ENCODE results near the gene GALR3. TPM values are rescaled to one million over a fixed set of nuclear protein-coding genes. Genes with fewer than 3 reads are reported as not detected.

Gene GALR3, protein sequence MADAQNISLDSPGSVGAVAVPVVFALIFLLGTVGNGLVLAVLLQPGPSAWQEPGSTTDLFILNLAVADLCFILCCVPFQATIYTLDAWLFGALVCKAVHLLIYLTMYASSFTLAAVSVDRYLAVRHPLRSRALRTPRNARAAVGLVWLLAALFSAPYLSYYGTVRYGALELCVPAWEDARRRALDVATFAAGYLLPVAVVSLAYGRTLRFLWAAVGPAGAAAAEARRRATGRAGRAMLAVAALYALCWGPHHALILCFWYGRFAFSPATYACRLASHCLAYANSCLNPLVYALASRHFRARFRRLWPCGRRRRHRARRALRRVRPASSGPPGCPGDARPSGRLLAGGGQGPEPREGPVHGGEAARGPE
- total RNA-seq (2014; rRNA removed; shearing (Covaris generic)), result not detected in 2 replicates

GRCh38 chr22:37823134-37823985 lies at the start of gene GALR3:
Gene GALR3 (plus strand): TSS chr22:37823382. CDS start chr22:37823407, 25 bp downstream.
- peaks cover 47% of the 10 kb centered on the region for H3K27me3 ChIP-seq (ENCODE audit: control insufficient read depth, insufficient read depth, low read length)
- no peaks in the 10 kb centered on the region for H3K36me3 ChIP-seq (replicated peaks; ENCODE audit: control insufficient read depth, insufficient read depth, low read length)
- H3K4me3 ChIP-seq (ENCODE audit: insufficient read depth, low read depth, low read length), result no peak within 1 kb of the TSS
- DNase-seq, result peak; percentile 71

- no peak for DNase-seq
- peaks cover 4% of the 10 kb centered on the region for H3K36me3 ChIP-seq (replicated peaks; ENCODE audit: control insufficient read depth, insufficient read depth, low read length)
- no peaks in the 10 kb centered on the region for H3K27me3 ChIP-seq (ENCODE audit: control insufficient read depth, insufficient read depth, low read length)
- H3K4me3 ChIP-seq (ENCODE audit: insufficient read depth, low read depth, low read length), result no peak overlapping the region
Observed at GRCh38 chr22:37774728-37775127, 48.5 kb upstream of the GALR3 start.

GRCh38 chr22:37775785-37776638 lies 47.2 kb upstream of the GALR3 start:
- Histone ChIP-seq H3K27me3 (ENCODE audit: control insufficient read depth, insufficient read depth, low read length) (no peaks in the 10 kb centered on the region), H3K36me3 (replicated peaks; ENCODE audit: control insufficient read depth, insufficient read depth, low read length) (peaks cover 4% of the 10 kb centered on the region), H3K4me3 (ENCODE audit: insufficient read depth, low read depth, low read length) (no peak overlapping the region)
- no peak for DNase-seq

GRCh38 chr22:37776639-37777005 lies 46.6 kb upstream of the GALR3 start:
- Histone ChIP-seq H3K27me3 (ENCODE audit: control insufficient read depth, insufficient read depth, low read length) (no peaks in the 10 kb centered on the region), H3K36me3 (replicated peaks; ENCODE audit: control insufficient read depth, insufficient read depth, low read length) (peaks cover 2% of the 10 kb centered on the region), H3K4me3 (ENCODE audit: insufficient read depth, low read depth, low read length) (no peak overlapping the region)
- no peak for DNase-seq

DNA sequence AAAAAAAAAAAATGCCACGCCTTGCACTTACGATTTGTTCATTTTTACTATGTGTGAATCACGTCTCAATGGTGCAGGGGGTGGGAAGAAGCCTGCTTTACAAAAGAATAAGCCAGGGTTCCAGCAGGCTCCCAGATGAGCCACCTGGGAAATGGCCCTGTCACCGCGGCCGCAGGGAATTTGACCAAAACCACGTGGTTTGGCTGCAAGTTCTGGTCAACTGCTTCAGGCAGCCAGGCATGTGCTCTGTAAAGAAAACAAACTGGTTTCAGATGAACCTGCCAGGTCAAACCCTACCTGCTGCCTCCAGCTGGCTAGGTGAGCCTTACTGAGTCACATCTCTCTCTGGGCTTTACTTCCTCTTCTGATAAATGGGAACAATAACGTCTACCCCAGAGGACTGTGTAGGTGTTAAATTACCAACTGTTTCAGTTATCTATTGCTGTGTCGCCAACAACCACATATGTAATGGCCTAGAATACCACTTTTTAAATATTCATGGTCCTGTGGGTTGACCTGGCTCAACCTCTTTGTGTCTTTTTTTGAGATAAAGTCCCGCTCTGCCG lies 46.0 kb upstream of the GALR3 start:
- DNase-seq, result no peak
- H3K27me3 ChIP-seq (ENCODE audit: control insufficient read depth, insufficient read depth, low read length), result no peaks in the 10 kb centered on the region
- no peak overlapping the region for H3K4me3 ChIP-seq (ENCODE audit: insufficient read depth, low read depth, low read length)
- H3K36me3 ChIP-seq (replicated peaks; ENCODE audit: control insufficient read depth, insufficient read depth, low read length), result no peaks in the 10 kb centered on the region; the same call in none of the 2 replicates

DNA sequence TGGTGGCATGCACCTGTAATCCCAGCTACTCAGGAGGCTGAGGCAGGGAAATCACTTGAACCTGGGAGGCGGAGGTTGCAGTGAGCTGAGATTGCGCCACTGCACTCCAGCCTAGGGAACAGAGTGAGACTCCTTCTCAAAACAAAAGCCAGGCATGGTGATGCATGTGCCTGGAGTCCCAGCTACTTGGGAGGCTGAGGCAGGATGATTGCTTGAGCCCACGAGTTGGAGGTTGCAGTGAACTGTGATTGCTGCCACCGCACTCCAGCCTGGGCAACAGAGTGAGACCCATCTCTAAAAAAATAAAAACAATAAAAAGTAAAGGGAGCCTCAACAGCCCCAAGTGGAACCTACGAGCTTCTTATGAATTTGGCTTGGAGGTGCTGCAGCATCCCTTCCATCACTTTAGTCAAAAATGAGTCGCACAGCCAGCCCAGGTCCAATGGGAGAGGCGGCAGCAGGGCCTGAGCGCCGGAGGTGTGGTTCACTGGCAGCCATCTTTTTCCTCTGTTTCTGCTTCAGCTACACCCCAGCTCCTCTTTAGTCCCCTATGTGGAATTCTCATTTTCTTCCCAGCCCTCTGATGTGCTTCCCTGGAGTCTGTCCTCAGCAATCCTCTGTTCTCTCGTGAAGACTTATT lies 44.7 kb upstream of the GALR3 start:
- no peak overlapping the region for H3K4me3 ChIP-seq (ENCODE audit: insufficient read depth, low read depth, low read length)
- no peaks in the 10 kb centered on the region for H3K27me3 ChIP-seq (ENCODE audit: control insufficient read depth, insufficient read depth, low read length)
- DNase-seq, result no peak
- H3K36me3 ChIP-seq (replicated peaks; ENCODE audit: control insufficient read depth, insufficient read depth, low read length), result no peaks in the 10 kb centered on the region; the same call in 1 of the 2 replicates

DNA sequence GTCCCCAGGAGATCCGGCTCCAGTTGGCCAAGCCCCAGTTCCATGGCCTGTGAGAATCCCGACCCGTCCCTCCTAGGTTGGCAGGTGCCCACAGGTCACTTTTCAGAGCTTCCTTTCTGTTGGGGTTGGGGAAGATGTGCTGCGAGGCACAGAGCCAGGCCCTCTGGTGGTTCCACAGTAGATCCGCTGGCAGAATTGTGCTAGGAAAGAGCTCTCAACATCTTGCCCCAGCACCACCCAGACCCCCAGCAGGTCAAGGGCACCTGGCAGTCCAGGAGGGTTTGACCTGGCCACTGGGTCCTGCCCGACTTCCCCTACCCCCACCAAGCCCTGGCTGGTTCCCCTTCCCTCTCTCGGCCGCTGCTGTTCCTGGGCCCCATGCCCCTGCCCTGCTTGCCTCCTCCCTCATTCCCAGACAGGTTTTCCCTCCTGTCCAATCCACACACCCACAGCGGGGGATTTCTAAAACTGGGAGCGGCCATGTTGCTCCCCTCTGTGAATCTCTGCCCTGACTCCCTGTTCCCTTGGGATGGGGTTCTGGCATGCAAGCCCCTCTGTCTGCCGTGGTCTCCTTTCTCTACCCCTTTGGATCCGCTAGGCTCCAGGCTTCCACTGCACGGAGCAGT lies 41.6 kb upstream of the GALR3 start:
- no peak overlapping the region for H3K4me3 ChIP-seq (ENCODE audit: insufficient read depth, low read depth, low read length)
- H3K36me3 ChIP-seq (replicated peaks; ENCODE audit: control insufficient read depth, insufficient read depth, low read length), result no peaks in the 10 kb centered on the region
- DNase-seq, result peak; percentile 82
- H3K27me3 ChIP-seq (ENCODE audit: control insufficient read depth, insufficient read depth, low read length), result no peaks in the 10 kb centered on the region

DNA sequence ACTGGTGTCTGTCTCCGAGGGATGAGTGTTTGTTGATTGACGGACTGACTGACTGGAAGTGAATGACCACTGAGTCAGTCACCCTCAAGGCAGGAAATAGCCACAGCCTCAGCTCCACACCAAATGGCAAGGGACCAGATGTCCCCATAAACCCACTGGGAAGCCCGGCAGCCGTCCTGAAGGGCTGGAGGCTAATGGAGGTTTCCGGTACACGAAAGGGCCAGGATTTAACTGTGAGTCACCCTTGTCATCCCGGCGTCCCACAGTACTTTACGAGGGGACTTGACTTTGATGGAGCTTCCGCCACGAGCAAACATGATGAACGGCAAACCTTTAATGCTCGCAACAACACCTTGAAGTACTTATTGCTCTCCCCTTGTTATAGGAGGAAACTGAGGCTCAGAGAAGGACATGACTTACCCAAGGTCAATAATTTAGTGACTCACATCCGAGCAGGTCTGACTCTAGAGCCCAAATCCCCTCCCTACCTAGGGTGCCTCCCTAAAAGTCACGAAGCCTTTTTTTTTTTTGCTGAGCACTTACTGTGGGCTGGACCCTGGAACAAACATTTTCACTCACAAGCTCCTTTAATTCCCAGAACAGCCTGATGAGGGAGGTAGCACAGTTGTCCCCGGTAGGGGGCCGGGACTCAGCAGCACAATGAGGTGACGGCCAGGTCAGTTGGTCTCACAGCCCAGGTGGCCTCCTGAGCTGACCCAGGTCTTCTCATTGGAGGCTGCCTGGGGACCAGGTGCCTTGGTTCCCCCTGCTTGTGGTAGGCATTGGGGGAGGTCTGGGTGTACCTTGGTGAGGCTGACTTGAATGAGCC lies 40.6 kb upstream of the GALR3 start:
- Histone ChIP-seq H3K4me3 (ENCODE audit: insufficient read depth, low read depth, low read length) (no peak overlapping the region), H3K36me3 (replicated peaks; ENCODE audit: control insufficient read depth, insufficient read depth, low read length) (no peaks in the 10 kb centered on the region), H3K27me3 (ENCODE audit: control insufficient read depth, insufficient read depth, low read length) (no peaks in the 10 kb centered on the region)
- DNase-seq, result peak; percentile 62

- DNase-seq, result peak; percentile 28
- Histone ChIP-seq H3K27me3 (ENCODE audit: control insufficient read depth, insufficient read depth, low read length) (no peaks in the 10 kb centered on the region), H3K36me3 (replicated peaks; ENCODE audit: control insufficient read depth, insufficient read depth, low read length) (no peaks in the 10 kb centered on the region), H3K4me3 (ENCODE audit: insufficient read depth, low read depth, low read length) (no peak overlapping the region)
Observed at GRCh38 chr22:37784829-37785495, 38.2 kb upstream of the GALR3 start.

GRCh38 chr22:37790234-37790633 lies 32.9 kb upstream of the GALR3 start:
- Histone ChIP-seq H3K27me3 (ENCODE audit: control insufficient read depth, insufficient read depth, low read length) (no peaks in the 10 kb centered on the region), H3K4me3 (ENCODE audit: insufficient read depth, low read depth, low read length) (no peak overlapping the region), H3K36me3 (replicated peaks; ENCODE audit: control insufficient read depth, insufficient read depth, low read length) (no peaks in the 10 kb centered on the region)
- DNase-seq, result no peak

DNA sequence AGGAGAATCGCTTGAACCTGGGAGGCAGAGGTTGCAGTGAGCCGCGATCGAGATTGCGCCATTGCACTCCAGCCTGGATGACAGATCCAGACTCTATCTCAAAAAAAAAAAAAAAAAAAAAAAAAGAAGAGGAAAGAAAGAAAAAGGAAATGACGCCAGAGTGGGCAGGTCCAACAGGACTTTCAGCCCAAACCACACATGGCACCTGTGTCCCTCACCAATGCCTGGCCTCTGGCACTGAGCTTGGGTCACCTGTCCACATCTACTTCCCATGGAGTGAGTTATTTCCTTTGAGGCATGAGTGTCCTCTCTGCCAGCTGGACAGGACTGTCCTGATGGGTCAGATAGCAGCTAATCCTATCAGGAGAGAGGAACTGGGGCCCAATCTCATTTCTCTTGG lies 30.7 kb upstream of the GALR3 start:
- no peak overlapping the region for H3K4me3 ChIP-seq (ENCODE audit: insufficient read depth, low read depth, low read length)
- no peak for DNase-seq
- H3K36me3 ChIP-seq (replicated peaks; ENCODE audit: control insufficient read depth, insufficient read depth, low read length), result no peaks in the 10 kb centered on the region
- no peaks in the 10 kb centered on the region; the same call in 1 of the 2 replicates for H3K27me3 ChIP-seq (ENCODE audit: control insufficient read depth, insufficient read depth, low read length)

GRCh38 chr22:37794376-37794775 lies 28.8 kb upstream of the GALR3 start:
- Histone ChIP-seq H3K36me3 (replicated peaks; ENCODE audit: control insufficient read depth, insufficient read depth, low read length) (no peaks in the 10 kb centered on the region), H3K27me3 (ENCODE audit: control insufficient read depth, insufficient read depth, low read length) (peaks cover 1% of the 10 kb centered on the region; the same call in 1 of the 2 replicates), H3K4me3 (ENCODE audit: insufficient read depth, low read depth, low read length) (no peak overlapping the region)
- no peak for DNase-seq
